HG03432 (cell line): ENCODE results near the gene FCRL6.

ENCODE experiments used
- ATAC-seq: cut with Tn5 transposase; IDR thresholded peaks from one replicate; pipeline ENCODE4 v1.9.1; 2021; ENCODE audit warnings: mild to moderate bottlenecking, moderate library complexity; ENCODE audit not compliant: unreplicated experiment

FCRL6 gene

GRCh38 chr1:159835356-159835755 is 33.2 kb downstream of the FCRL6 start:
- ATAC-seq, result no peak

- no peak for ATAC-seq
Observed at GRCh38 chr1:159835862-159836525, 33.8 kb downstream of the FCRL6 start.

- ATAC-seq, result peak; percentile 70
Observed at GRCh38 chr1:159838715-159839114, 36.6 kb downstream of the FCRL6 start.

- ATAC-seq, result peak; percentile 76
Observed at GRCh38 chr1:159839116-159839849, 37.1 kb downstream of the FCRL6 start.

GRCh38 chr1:159841749-159842148 is 39.6 kb downstream of the FCRL6 start:
- ATAC-seq, result no peak

- ATAC-seq, result no peak
Observed at GRCh38 chr1:159843459-159843858, 41.3 kb downstream of the FCRL6 start.

- no peak for ATAC-seq
Observed at GRCh38 chr1:159845751-159846629, 43.8 kb downstream of the FCRL6 start.

GRCh38 chr1:159847231-159847630 is 45.1 kb downstream of the FCRL6 start:
- no peak for ATAC-seq

GRCh38 chr1:159848326-159848725 is 46.2 kb downstream of the FCRL6 start:
- no peak for ATAC-seq

GRCh38 chr1:159849626-159850366 is 47.6 kb downstream of the FCRL6 start:
- ATAC-seq, result no peak

- ATAC-seq, result no peak
Observed at GRCh38 chr1:159851407-159851806, 49.2 kb downstream of the FCRL6 start.

- ATAC-seq, result no peak
Observed at GRCh38 chr1:159853417-159854115, 51.4 kb downstream of the FCRL6 start.

GRCh38 chr1:159854116-159854692 is 52.0 kb downstream of the FCRL6 start:
- ATAC-seq, result no peak

- peak; percentile 93 for ATAC-seq
Observed at GRCh38 chr1:159854693-159855192, 52.6 kb downstream of the FCRL6 start.

- ATAC-seq, result no peak
Observed at GRCh38 chr1:159855709-159856108, 53.5 kb downstream of the FCRL6 start.

GRCh38 chr1:159856576-159856975 is 54.4 kb downstream of the FCRL6 start:
- ATAC-seq, result no peak

- no peak for ATAC-seq
Observed at GRCh38 chr1:159857889-159858288, 55.7 kb downstream of the FCRL6 start.

- ATAC-seq, result no peak
Observed at GRCh38 chr1:159859767-159860322, 57.7 kb downstream of the FCRL6 start.

GRCh38 chr1:159860456-159860855 is 58.3 kb downstream of the FCRL6 start:
- ATAC-seq, result no peak
